NCI-H1092 (cell line): Measurements from ENCODE around the gene FCER2.

Experiments used
- DNase-seq: peaks from one replicate; lab custom pipeline; 2025; lab: John Stamatoyannopoulos, UW

The FCER2 gene

GRCh38 chr19:7676854-7677253 is 25.1 kb downstream of the FCER2 start, which contains the start of gene MCEMP1:
MCEMP1 (plus strand) TSS chr19:7677090; CDS start chr19:7677121, 31 bp downstream.
- no peak for DNase-seq

- DNase-seq, result no peak
These were observed 25.6 kb downstream of the FCER2 start for GRCh38 chr19:7676376-7676775.

- DNase-seq, result no peak
These were observed 27.6 kb downstream of the FCER2 start for GRCh38 chr19:7674010-7675005.

- DNase-seq, result no peak
These were observed 29.4 kb downstream of the FCER2 start for GRCh38 chr19:7672522-7672921.

GRCh38 chr19:7670790-7671189 is 31.1 kb downstream of the FCER2 start:
- DNase-seq, result no peak

- no peak for DNase-seq
These were observed 31.7 kb downstream of the FCER2 start for GRCh38 chr19:7670150-7670783.

DNA sequence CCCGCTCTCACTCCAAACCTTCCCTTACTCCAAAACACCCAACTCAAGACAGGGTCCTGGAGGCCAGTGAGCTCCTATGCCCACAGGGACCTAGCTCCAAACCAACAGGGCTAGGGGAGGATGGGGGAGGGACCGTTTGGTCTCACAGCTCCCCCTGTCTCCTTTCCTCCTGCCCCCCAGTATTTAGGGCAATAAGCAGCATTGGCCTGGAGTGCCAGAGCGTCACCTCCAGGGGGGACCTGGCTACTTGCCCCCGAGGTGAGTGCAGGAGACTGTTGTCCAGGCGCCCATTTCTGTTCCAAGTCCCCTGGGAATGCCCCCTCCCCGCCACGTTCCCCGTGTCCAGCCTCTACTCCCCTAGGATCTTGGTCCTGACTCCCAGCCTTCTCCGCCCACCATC is 32.3 kb downstream of the FCER2 start:
- no peak for DNase-seq

DNA sequence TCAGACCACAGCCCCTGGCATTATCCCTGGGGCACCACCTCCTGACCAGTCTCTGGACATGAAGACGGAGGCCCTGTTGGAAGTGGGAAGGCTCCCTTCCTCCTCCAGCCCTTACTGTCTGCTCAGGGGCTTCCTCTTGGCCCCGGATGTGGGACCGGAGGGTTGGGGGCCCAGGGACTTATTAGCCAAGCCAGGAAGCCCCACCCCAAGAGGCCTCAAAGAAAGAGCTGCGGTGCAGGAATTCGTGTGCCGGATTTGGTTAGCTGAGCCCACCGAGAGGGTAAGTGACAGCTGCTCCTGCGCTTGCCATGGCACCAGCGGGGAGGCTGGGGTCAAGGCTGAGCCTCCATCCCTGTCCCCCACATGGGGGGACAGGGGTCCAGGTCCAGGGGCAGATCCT is 33.1 kb downstream of the FCER2 start, which contains the start of gene RETN:
Gene RETN, plus strand, starts transcription at position 208 of the 400 bp plus-strand sequence. CDS start 278 bp downstream, outside the sequence.
- DNase-seq, result no peak

DNA sequence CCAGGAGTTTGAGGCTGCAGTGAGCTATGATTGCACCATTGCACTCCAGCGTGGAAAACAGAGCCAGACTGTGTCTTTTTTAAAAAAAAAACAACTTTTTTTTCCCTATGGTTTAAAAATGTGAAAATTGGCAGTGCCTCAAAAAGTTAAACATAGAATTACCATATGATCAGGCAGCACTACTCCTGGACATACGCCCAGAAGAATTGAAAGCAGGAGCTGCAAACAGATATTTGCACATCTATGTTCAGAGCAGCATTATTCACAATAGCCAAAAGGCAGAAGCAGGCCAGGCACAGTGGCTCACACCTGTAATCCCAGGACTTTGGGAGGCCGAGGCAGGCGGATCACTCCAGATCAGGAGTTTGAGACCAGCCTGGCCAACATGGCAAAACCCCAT is 36.9 kb downstream of the FCER2 start:
- DNase-seq, result no peak

DNA sequence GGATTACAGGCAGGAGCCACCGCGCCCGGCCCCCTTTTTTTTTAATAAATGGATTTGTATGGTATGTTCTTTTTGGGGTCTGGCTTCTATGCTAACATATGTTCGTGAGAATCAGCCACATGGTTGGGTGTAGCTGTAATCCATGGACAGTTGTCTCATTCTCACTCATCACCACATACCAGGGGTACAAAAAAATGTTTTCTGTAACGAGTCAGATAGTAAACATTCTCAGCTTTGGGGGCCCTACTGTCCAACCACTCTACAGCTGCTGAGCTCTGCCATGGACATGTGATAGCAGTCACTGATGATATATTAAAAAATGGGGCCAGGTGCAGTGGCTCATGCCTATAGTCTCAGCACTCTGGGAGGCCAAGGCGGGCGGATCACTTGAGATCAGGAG is 38.2 kb downstream of the FCER2 start:
- no peak for DNase-seq

- no peak for DNase-seq
These were observed 39.3 kb downstream of the FCER2 start for GRCh38 chr19:7662657-7663056.

- no peak for DNase-seq
These were observed 40.0 kb downstream of the FCER2 start for GRCh38 chr19:7661744-7662538.

DNA sequence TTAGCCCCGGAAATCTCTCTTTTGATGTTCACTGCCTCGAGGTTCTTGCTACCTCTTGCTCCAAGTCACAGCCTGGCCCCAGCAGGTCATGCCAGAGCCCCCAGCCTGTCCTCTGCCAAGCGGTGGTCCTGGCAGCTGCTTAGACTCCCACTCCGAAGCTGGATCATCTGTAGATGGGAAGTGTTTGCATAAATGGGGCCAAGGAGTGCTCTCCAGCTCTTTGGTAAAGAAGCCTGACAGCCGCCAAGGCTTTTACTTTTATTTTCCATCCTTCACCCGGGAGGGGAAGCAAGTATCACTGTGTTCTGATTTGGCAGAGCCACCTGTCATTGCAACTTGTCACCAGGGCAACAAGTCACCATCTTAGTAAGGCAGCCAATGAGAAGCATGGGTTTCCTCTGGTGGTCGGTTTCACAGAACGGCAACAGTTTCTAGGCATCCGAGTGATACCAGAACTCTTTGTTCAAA is 43.7 kb downstream of the FCER2 start:
- no peak for DNase-seq

GRCh38 chr19:7657131-7657751 is 44.7 kb downstream of the FCER2 start:
- DNase-seq, result no peak

- no peak for DNase-seq
These were observed 46.4 kb downstream of the FCER2 start for GRCh38 chr19:7655581-7655980.

DNA sequence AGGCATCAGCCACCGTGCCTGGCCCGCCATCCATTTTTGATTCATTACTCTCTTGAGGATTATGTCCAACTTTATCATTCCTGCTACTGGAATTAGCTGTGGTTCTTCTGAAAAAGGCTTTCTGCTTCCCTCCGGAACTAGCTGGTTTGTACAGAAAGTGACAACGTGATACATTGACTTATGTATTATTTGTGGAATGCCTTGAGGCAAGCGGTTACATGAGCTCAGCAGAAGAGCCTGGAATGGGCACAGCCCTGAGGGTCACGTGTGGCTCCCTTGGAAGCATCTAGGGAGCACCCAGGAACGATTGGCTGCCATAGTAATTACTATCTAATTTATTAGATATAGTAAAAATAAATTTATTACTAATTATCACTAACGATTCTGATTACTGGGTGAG is 47.5 kb downstream of the FCER2 start:
- DNase-seq, result no peak

GRCh38 chr19:7652061-7652641 is 49.8 kb downstream of the FCER2 start:
- DNase-seq, result peak; percentile 59

GRCh38 chr19:7650148-7650547 is 51.8 kb downstream of the FCER2 start:
- no peak for DNase-seq

DNA sequence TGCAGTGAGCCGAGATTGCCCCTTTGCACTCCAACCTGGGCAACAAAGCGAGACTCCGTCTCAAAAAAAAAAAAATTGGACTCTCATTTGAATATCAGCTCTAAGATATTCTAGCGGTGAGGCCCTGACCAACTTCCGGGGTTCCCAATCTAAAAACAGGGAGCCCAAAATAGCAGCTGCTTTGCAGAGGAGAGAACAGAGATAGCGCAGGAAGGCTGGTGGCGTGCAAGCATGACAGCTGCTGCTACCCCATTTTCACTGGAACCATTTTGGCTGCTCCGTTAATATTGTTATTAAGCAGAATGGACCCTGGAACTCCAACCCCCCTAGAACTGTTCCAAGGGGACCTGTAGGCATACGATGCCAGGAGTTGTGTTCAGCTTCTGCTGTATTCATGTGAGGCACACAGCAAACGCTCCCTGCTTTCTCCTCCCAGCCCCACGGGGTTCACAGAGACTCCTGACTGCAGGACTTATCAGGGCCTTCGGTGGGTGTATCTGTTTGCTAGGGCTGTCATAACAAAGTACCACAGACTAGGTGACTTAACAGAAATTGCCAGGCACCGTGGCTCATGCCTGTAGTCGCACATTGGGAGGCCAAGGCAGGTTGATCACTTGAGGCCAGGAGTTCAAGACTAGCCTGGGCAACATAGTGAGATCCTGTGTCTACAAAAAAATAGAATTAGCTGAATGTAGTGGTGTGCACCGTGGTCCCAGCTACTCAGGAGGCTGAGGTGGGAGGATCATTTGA is 53.5 kb downstream of the FCER2 start:
- no peak for DNase-seq

DNA sequence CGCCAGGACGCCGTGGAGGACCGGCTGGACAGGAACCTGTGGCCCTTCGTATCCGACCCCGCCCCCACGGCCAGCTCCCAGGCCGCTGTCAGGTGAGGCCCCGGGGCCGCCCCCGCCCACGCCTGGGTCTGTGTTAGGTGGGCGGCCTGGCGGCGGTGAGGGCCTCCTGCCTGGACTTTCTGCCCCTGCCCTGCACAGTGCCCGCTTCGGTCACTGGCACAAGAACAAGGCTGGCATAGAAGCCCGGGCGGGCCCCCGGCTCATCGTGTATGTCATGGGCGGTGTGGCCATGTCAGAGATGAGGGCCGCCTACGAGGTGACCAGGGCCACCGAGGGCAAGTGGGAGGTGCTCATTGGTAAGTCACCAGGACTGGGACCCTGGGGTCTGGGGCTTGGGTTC is 54.8 kb downstream of the FCER2 start:
- DNase-seq, result no peak

DNA sequence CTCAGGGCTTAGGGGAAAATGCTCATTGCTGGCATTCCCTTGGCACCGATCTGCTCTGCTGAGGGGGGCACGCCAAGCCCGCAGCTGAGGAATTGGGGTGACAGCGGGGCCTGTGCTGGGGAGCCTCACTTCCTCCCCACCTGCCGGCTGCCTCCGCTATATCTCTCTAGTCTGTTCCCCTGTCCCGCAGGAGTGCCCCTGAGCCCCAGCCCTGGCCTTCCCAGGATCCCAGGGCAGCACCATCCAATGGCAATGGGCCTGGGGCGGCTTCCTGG is 55.6 kb downstream of the FCER2 start:
- no peak for DNase-seq
